GM21576 (cell line): ENCODE measurements around the gene SKAP1.
"Not testable (repeated sequence)": the region's sequence is repeated elsewhere in the genome, so short reads cannot be mapped to it uniquely, and the experiment has no call there.

ENCODE experiments used
- ATAC-seq: cut with Tn5 transposase; IDR thresholded peaks from one replicate; pipeline ENCODE4 v1.9.1; 2021; ENCODE audit warnings: mild to moderate bottlenecking, moderate library complexity; ENCODE audit not compliant: unreplicated experiment

The SKAP1 gene

GRCh38 chr17:48449335-48449734 lies 19.3 kb upstream of the SKAP1 start:
- not testable (repeated sequence) for ATAC-seq

- ATAC-seq: no peak
Measured at GRCh38 chr17:48445248-48445620, 15.2 kb upstream of the SKAP1 start.

- ATAC-seq: no peak
Measured at GRCh38 chr17:48444516-48445247, 14.7 kb upstream of the SKAP1 start.

- ATAC-seq: no peak
Measured at GRCh38 chr17:48443712-48444111, 13.7 kb upstream of the SKAP1 start.

GRCh38 chr17:48442819-48443218 lies 12.8 kb upstream of the SKAP1 start:
- no peak for ATAC-seq

GRCh38 chr17:48441862-48442261 lies 11.8 kb upstream of the SKAP1 start:
- no peak for ATAC-seq

- peak; percentile 67 for ATAC-seq
Measured at GRCh38 chr17:48441231-48441711, 11.3 kb upstream of the SKAP1 start.

GRCh38 chr17:48440669-48441068 lies 10.7 kb upstream of the SKAP1 start:
- no peak for ATAC-seq

GRCh38 chr17:48439875-48440505 lies 10.0 kb upstream of the SKAP1 start:
- no peak for ATAC-seq

- ATAC-seq: no peak
Measured at GRCh38 chr17:48439110-48439850, 9.3 kb upstream of the SKAP1 start.

GRCh38 chr17:48438516-48439061 lies 8.6 kb upstream of the SKAP1 start:
- ATAC-seq: no peak

- ATAC-seq: no peak
Measured at GRCh38 chr17:48433896-48434295, 3.9 kb upstream of the SKAP1 start.

- ATAC-seq: no peak
Measured at GRCh38 chr17:48432820-48433775, 3.1 kb upstream of the SKAP1 start.

- no peak for ATAC-seq
Measured at GRCh38 chr17:48429156-48429555, 858 bp downstream of the SKAP1 start.

GRCh38 chr17:48427598-48427997 lies 2.4 kb downstream of the SKAP1 start:
- peak; percentile 51 for ATAC-seq

- ATAC-seq: no peak
Measured at GRCh38 chr17:48426761-48427500, 3.1 kb downstream of the SKAP1 start.

GRCh38 chr17:48426019-48426665 lies 3.9 kb downstream of the SKAP1 start:
- no peak for ATAC-seq

- ATAC-seq: not testable (repeated sequence)
Measured at GRCh38 chr17:48422060-48422459, 8.0 kb downstream of the SKAP1 start.

- ATAC-seq: no peak
Measured at GRCh38 chr17:48420823-48421222, 9.2 kb downstream of the SKAP1 start.
